ENCODE results near the gene ZNF469.

Gene ZNF469

DNA sequence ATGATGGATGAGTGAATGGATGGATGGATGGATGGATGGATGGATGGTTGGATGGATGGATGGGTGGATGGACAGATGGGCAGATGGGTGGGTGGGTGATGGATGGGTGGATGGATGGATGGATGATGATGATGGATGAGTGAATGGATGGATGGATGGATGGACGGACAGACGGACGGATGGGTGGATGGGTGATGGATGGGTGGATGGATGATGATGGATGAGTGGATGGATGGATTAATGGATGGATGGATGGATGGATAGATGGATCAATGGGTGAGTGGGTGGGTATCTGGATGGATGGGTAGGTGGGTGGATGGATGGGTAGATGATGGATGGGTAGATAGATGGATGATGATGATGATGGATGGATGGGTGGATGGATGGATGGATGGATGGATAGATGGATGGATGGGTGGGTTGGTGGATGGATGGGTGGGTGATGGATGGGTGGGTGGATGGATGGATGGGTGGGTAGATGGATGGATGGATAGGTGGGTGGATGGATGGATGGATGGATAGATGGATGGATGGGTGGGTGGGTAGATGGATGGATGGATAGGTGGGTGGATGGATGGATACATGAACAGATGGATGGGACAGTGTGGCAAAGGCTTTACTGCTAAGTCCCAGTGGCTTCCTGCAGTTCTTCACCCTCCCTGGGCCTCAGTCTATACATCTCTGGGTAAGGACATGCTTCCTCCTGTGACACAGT, 40.1 kb downstream of the ZNF469 start:
- H3K9me3 ChIP-seq (ENCODE audit: low read length): no peaks in the 10 kb centered on the region
- H3K4me1 ChIP-seq (ENCODE audit: insufficient read depth, low read length): no peaks in the 10 kb centered on the region
- H3K4me3 ChIP-seq (ENCODE audit: low read length): no peak overlapping the region
- no peak overlapping the region for H2AFZ ChIP-seq (ENCODE audit: low read depth, low read length)
- no peaks in the 10 kb centered on the region for H3K36me3 ChIP-seq (ENCODE audit: insufficient read depth, low read length)
- H3K27me3 ChIP-seq (ENCODE audit: insufficient read depth, low read length): peaks cover 9% of the 10 kb centered on the region

DNA sequence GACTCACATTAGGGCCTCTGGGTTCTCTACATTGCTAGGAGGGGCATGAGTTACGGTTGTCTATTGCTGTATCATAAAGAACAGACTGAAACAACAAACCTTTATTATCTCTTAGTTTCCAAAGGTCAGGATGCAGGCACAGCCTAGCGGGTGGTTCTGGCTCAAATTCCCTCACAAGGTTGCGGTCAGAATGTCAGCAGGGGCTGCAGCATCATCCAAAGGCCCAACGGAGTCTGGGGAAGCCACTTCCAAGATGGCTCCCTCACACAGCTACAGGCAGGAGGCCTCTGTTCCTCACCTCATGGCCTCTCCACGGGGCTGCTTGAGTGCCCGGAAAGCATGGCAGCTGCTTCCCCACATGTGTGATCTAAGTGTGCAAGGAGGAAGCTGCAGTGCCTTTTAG, 40.7 kb downstream of the ZNF469 start:
- no peak overlapping the region for H2AFZ ChIP-seq (ENCODE audit: low read depth, low read length)
- no peaks in the 10 kb centered on the region for H3K9me3 ChIP-seq (ENCODE audit: low read length)
- H3K4me3 ChIP-seq (ENCODE audit: low read length): no peak overlapping the region
- H3K4me1 ChIP-seq (ENCODE audit: insufficient read depth, low read length): no peaks in the 10 kb centered on the region
- H3K27me3 ChIP-seq (ENCODE audit: insufficient read depth, low read length): peaks cover 9% of the 10 kb centered on the region
- H3K36me3 ChIP-seq (ENCODE audit: insufficient read depth, low read length): no peaks in the 10 kb centered on the region

DNA sequence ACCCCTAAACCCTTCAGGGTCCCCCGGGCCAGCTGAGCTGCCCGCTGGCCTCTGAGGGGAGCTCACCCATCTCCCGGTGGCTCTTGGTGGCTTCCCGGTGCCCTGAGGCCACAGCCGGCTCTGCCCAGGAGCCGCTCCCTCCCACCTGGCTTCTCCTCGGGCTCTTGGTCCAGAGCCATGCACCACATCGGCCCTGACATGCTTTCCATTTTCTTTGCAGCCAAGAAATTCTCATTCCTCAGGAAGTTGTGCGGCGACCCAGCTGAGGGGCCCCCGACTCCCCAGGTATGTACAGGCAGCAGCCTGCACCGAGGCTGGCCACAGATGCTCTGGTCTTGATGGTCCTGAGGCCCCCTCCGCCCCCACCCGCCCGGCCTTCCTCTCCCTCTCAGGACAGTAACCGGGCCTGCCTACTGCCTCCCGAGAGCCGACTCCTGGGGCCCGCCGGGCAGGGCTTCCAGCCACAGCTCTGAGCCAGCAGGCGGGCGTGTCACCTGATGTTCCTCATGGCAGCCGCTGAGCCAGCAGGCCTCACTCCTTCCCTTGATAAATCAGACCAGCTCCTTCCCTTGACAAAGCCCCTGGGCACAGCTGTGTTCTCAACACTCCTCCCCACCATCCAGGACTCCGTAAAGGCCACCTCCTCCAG, 42.0 kb downstream of the ZNF469 start:
- Histone ChIP-seq H3K9me3 (ENCODE audit: low read length) (no peaks in the 10 kb centered on the region), H2AFZ (ENCODE audit: low read depth, low read length) (no peak overlapping the region), H3K27me3 (ENCODE audit: insufficient read depth, low read length) (peaks cover 5% of the 10 kb centered on the region), H3K36me3 (ENCODE audit: insufficient read depth, low read length) (no peaks in the 10 kb centered on the region), H3K4me1 (ENCODE audit: insufficient read depth, low read length) (no peaks in the 10 kb centered on the region), H3K4me3 (ENCODE audit: low read length) (no peak overlapping the region)

DNA sequence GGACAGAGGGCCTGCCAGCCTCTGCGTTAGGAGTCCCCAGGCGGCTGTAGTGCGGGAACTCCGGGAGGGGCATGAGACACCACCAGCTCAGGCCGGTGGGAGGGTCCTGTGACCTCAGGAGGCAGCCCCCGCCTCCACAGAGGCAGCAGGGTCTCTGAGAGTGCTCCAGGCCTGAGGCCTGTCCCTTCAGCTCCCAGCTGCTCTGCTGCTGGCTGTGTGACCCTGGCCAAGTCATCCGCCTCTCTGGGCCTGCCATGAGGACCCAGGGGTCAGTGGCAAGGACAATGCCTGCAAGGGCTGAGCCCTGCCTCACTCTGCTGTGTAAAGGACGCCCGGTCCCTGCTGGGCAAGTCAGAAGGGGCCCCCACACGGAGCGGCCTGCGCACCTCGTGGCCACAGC, 43.3 kb downstream of the ZNF469 start:
- no peaks in the 10 kb centered on the region for H3K9me3 ChIP-seq (ENCODE audit: low read length)
- H3K4me1 ChIP-seq (ENCODE audit: insufficient read depth, low read length): no peaks in the 10 kb centered on the region
- peaks cover 5% of the 10 kb centered on the region for H3K27me3 ChIP-seq (ENCODE audit: insufficient read depth, low read length)
- H3K4me3 ChIP-seq (ENCODE audit: low read length): no peak overlapping the region
- H3K36me3 ChIP-seq (ENCODE audit: insufficient read depth, low read length): no peaks in the 10 kb centered on the region
- H2AFZ ChIP-seq (ENCODE audit: low read depth, low read length): no peak overlapping the region

DNA sequence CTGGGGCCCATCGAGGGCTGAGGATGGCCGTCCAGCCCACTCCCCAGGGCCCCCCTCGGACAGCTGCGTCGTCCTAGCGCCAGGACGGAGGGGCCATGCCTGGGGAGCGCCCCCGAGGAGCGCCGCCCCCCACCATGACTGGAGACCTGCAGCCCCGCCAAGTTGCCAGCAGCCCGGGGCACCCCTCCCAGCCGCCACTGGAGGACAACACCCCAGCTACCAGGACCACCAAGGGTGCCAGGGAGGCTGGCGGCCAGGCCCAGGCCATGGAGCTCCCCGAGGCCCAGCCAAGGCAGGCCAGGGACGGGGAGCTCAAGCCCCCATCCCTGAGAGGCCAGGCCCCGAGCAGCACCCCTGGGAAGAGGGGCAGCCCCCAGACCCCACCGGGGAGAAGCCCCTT, 44.6 kb downstream of the ZNF469 start:
- Histone ChIP-seq H2AFZ (ENCODE audit: low read depth, low read length) (no peak overlapping the region), H3K4me3 (ENCODE audit: low read length) (no peak overlapping the region), H3K9me3 (ENCODE audit: low read length) (no peaks in the 10 kb centered on the region), H3K36me3 (ENCODE audit: insufficient read depth, low read length) (no peaks in the 10 kb centered on the region), H3K4me1 (ENCODE audit: insufficient read depth, low read length) (no peaks in the 10 kb centered on the region), H3K27me3 (ENCODE audit: insufficient read depth, low read length) (peaks cover 9% of the 10 kb centered on the region)

DNA sequence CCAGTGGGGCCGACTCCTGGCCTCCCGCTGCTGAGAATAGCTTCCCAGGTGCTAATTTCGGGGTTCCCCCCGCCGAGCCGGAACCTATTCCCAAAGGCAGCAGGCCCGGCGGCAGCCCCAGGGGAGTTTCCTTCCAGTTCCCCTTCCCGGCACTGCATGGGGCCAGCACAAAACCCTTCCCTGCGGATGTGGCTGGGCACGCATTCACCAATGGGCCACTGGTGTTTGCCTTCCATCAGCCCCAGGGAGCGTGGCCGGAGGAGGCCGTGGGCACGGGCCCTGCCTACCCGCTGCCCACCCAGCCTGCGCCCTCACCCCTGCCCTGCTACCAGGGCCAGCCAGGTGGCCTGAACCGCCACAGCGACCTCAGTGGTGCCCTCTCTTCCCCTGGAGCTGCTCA, 45.4 kb downstream of the ZNF469 start:
- Histone ChIP-seq H3K27me3 (ENCODE audit: insufficient read depth, low read length) (peaks cover 11% of the 10 kb centered on the region), H3K36me3 (ENCODE audit: insufficient read depth, low read length) (no peaks in the 10 kb centered on the region), H3K4me1 (ENCODE audit: insufficient read depth, low read length) (no peaks in the 10 kb centered on the region), H3K4me3 (ENCODE audit: low read length) (no peak overlapping the region), H3K9me3 (ENCODE audit: low read length) (no peaks in the 10 kb centered on the region), H2AFZ (ENCODE audit: low read depth, low read length) (no peak overlapping the region)

DNA sequence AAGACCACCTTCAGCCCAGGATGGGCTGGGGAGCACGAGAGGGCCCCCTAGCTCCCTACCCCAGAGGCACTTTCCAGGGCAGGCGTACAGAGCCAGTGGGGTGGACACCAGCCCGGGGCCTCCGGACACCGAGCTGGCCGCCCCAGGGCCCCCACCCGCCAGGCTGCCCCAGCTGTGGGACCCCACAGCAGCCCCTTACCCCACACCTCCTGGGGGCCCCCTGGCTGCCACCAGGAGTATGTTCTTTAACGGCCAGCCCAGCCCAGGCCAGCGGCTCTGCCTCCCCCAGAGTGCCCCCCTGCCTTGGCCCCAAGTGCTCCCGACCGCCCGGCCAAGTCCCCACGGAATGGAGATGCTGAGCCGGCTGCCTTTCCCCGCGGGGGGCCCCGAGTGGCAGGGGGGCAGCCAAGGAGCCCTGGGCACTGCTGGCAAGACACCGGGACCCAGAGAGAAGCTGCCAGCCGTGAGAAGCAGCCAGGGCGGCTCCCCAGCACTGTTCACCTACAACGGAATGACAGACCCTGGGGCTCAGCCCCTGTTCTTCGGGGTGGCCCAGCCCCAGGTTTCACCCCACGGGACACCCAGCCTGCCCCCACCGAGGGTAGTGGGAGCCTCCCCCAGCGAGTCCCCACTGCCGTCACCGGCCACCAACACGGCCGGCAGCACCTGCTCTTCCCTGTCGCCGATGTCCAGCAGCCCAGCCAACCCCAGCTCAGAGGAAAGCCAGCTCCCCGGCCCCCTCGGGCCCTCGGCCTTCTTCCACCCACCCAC, 46.0 kb downstream of the ZNF469 start:
- H3K9me3 ChIP-seq (ENCODE audit: low read length): no peaks in the 10 kb centered on the region
- H2AFZ ChIP-seq (ENCODE audit: low read depth, low read length): no peak overlapping the region
- peaks cover 16% of the 10 kb centered on the region for H3K27me3 ChIP-seq (ENCODE audit: insufficient read depth, low read length)
- no peaks in the 10 kb centered on the region for H3K36me3 ChIP-seq (ENCODE audit: insufficient read depth, low read length)
- no peaks in the 10 kb centered on the region for H3K4me1 ChIP-seq (ENCODE audit: insufficient read depth, low read length)
- no peak overlapping the region for H3K4me3 ChIP-seq (ENCODE audit: low read length)

DNA sequence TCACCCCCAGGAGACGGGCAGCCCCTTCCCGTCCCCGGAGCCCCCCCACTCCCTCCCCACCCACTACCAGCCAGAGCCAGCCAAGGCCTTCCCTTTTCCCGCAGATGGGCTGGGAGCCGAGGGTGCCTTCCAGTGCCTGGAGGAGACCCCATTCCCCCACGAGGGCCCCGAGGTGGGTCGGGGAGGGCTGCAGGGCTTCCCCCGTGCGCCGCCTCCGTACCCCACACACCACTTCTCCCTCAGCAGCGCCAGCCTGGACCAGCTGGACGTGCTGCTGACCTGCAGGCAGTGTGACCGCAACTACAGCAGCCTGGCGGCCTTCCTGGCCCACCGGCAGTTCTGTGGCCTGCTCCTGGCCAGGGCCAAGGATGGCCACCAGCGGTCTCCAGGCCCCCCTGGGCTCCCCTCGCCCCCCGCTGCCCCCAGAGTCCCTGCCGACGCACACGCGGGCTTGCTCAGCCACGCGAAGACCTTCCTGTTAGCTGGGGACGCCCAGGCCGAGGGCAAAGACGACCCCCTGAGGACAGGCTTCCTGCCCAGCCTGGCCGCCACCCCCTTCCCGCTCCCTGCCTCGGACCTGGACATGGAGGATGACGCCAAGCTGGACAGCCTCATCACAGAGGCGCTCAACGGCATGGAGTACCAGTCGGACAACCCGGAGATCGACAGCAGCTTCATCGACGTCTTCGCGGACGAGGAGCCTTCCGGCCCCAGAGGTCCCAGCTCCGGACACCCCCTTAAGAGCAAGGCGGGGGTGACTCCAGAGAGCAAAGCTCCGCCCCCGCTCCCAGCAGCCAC, 46.8 kb downstream of the ZNF469 start:
- Histone ChIP-seq H3K9me3 (ENCODE audit: low read length) (no peaks in the 10 kb centered on the region), H3K36me3 (ENCODE audit: insufficient read depth, low read length) (no peaks in the 10 kb centered on the region), H3K4me3 (ENCODE audit: low read length) (no peak overlapping the region), H3K27me3 (ENCODE audit: insufficient read depth, low read length) (peaks cover 23% of the 10 kb centered on the region), H3K4me1 (ENCODE audit: insufficient read depth, low read length) (no peaks in the 10 kb centered on the region), H2AFZ (ENCODE audit: low read depth, low read length) (no peak overlapping the region)

DNA sequence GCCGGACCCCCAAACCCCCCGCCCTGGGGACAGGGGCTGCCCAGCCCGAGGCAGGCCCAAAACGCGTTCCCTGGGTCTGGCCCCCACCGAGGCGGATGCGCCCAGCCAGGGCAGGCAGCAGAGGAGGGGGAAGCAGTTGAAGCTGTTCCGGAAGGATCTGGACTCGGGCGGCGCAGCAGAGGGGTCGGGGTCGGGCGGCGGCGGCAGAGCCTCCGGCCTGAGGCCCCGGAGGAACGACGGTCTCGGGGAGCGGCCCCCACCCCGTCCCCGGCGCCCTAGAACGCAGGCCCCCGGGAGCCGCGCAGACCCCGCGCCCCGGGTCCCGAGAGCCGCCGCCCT, 47.4 kb downstream of the ZNF469 start:
- Histone ChIP-seq H3K4me1 (ENCODE audit: insufficient read depth, low read length) (no peaks in the 10 kb centered on the region), H3K4me3 (ENCODE audit: low read length) (no peak overlapping the region), H2AFZ (ENCODE audit: low read depth, low read length) (no peak overlapping the region), H3K9me3 (ENCODE audit: low read length) (no peaks in the 10 kb centered on the region), H3K27me3 (ENCODE audit: insufficient read depth, low read length) (peaks cover 26% of the 10 kb centered on the region), H3K36me3 (ENCODE audit: insufficient read depth, low read length) (no peaks in the 10 kb centered on the region)

DNA sequence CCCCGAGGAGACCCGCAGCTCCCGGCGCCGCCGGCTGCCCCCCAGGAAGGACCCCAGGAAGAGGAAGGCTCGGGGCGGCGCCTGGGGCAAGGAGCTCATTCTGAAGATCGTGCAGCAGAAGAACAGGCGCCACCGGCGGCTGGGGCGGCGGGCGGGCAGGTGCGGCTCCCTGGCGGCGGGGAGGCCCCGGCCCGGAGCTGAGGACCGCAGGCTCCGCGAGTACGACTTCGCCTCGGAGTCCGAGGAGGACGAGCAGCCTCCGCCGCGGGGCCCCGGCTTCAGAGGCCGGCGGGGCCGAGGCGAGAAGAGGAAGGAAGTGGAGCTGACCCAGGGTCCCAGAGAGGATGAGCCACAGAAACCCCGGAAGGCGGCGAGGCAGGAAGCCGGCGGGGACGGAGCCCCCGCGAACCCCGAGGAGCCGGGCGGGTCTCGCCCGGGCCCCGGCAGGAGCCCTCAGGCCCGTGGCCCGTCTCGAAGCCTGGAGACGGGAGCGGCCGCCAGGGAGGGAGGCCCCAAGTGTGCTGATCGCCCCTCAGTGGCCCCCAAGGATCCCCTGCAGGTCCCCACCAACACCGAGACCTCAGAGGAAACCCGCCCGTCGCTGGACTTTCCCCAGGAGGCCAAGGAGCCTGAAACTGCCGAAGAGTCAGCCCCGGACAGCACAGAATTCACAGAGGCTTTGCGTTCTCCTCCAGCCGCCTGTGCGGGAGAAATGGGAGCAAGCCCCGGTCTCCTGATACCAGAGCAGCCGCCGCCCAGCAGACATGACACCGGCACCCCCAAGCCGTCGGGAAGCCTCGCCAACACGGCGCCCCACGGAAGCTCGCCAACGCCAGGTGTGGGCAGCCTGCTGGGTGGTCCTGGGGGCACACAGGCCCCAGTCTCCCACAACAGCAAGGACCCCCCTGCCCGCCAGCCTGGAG, 48.0 kb downstream of the ZNF469 start:
- no peaks in the 10 kb centered on the region for H3K9me3 ChIP-seq (ENCODE audit: low read length)
- peaks cover 31% of the 10 kb centered on the region for H3K27me3 ChIP-seq (ENCODE audit: insufficient read depth, low read length)
- no peaks in the 10 kb centered on the region for H3K36me3 ChIP-seq (ENCODE audit: insufficient read depth, low read length)
- no peak overlapping the region for H3K4me3 ChIP-seq (ENCODE audit: low read length)
- no peak overlapping the region for H2AFZ ChIP-seq (ENCODE audit: low read depth, low read length)
- no peaks in the 10 kb centered on the region for H3K4me1 ChIP-seq (ENCODE audit: insufficient read depth, low read length)

DNA sequence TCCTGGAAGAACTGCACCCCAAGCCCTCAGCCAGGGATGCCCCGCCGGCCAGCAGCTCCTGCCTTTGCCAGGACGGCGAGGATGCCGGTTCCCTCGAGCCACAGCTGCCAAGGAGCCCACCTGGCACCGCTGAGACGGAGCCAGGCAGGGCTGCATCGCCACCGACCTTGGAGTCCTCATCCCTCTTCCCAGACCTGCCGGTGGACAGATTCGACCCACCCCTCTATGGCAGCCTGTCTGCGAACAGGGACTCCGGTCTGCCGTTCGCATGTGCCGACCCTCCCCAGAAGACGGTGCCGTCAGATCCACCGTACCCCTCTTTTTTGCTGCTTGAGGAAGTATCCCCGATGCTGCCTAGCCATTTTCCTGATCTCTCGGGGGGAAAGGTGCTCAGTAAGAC, 48.9 kb downstream of the ZNF469 start:
- H3K9me3 ChIP-seq (ENCODE audit: low read length): no peaks in the 10 kb centered on the region
- no peak overlapping the region for H2AFZ ChIP-seq (ENCODE audit: low read depth, low read length)
- H3K36me3 ChIP-seq (ENCODE audit: insufficient read depth, low read length): no peaks in the 10 kb centered on the region
- H3K4me3 ChIP-seq (ENCODE audit: low read length): no peak overlapping the region
- peaks cover 34% of the 10 kb centered on the region for H3K27me3 ChIP-seq (ENCODE audit: insufficient read depth, low read length)
- no peaks in the 10 kb centered on the region for H3K4me1 ChIP-seq (ENCODE audit: insufficient read depth, low read length)

DNA sequence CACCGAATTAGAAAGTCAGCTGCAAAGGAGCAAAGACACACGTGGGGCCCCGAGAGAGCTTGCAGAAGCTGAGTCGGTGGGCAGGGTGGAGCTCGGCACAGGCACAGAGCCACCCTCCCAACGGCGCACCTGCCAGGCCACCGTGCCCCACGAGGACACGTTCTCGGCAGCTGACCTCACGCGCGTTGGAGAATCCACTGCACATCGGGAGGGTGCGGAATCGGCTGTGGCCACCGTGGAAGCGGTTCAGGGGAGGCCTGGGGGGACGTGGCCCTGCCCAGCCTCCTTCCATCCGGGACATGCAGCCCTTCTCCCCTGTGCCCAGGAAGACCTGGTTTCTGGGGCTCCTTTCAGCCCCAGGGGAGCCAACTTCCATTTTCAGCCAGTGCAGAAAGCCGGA, 49.4 kb downstream of the ZNF469 start:
- H3K4me3 ChIP-seq (ENCODE audit: low read length): no peak overlapping the region
- no peak overlapping the region for H2AFZ ChIP-seq (ENCODE audit: low read depth, low read length)
- H3K9me3 ChIP-seq (ENCODE audit: low read length): no peaks in the 10 kb centered on the region
- H3K27me3 ChIP-seq (ENCODE audit: insufficient read depth, low read length): peaks cover 31% of the 10 kb centered on the region
- H3K36me3 ChIP-seq (ENCODE audit: insufficient read depth, low read length): no peaks in the 10 kb centered on the region
- no peaks in the 10 kb centered on the region for H3K4me1 ChIP-seq (ENCODE audit: insufficient read depth, low read length)
